Liver (tissue), 9 donors: ENCODE measurements around the gene NTNG1. TPM values are rescaled to one million over a fixed set of nuclear protein-coding genes. Genes with fewer than 3 reads are reported as not detected.

ENCODE experiments used
- DNase-seq: peaks from one replicate; pipeline ENCODE4 v3.0.0-alpha.2; 2017; ENCODE audit warnings: low spot score
- H3K27ac ChIP-seq, 2 donors: one replicate each; pipeline ENCODE4 v1.7.0; 2013; ENCODE audit warnings: inconsistent platforms in 2 of 2, low read length in 2 of 2, control low read depth in 1 of 2, low read depth in 1 of 2, mild to moderate bottlenecking in 1 of 2
- H3K27me3 ChIP-seq, 4 donors: one replicate each; pipeline versions ENCODE4 v1.6.1 to v1.7.0; 2013; ENCODE audit warnings: low read length in 3 of 4, inconsistent platforms in 1 of 4, mild to moderate bottlenecking in 1 of 4, moderate library complexity in 1 of 4; ENCODE audit not compliant: control insufficient read depth in 4 of 4, insufficient read depth in 4 of 4
- H3K36me3 ChIP-seq, 4 donors: one replicate each; pipeline versions ENCODE4 v1.6.1 to v1.7.0; 2013; ENCODE audit warnings: low read length in 3 of 4, mild to moderate bottlenecking in 3 of 4, low read depth in 1 of 4, moderate library complexity in 1 of 4; ENCODE audit not compliant: control insufficient read depth in 4 of 4, insufficient read depth in 3 of 4
- H3K4me1 ChIP-seq, 4 donors: one replicate each; pipeline versions ENCODE4 v1.6.1 to v1.7.0; 2013; ENCODE audit warnings: low read length in 3 of 4, mild to moderate bottlenecking in 3 of 4, moderate library complexity in 1 of 4; ENCODE audit not compliant: control insufficient read depth in 4 of 4, insufficient read depth in 4 of 4
- H3K4me3 ChIP-seq, 3 donors: one replicate each; pipeline versions ENCODE4 v1.6.1 to v1.7.0; 2013; ENCODE audit warnings: low read length in 3 of 3, control low read depth in 1 of 3, low read depth in 1 of 3, mild to moderate bottlenecking in 1 of 3
- H3K9ac ChIP-seq, 2 donors: one replicate each; pipeline ENCODE4 v1.7.0; 2013; ENCODE audit warnings: low read length in 2 of 2, mild to moderate bottlenecking in 2 of 2, moderate library complexity in 2 of 2, control low read depth in 1 of 2, low read depth in 1 of 2
- H3K9me3 ChIP-seq, 4 donors: one replicate each; pipeline versions ENCODE4 v1.6.1 to v1.7.0; 2013; ENCODE audit warnings: low read length in 3 of 4; ENCODE audit not compliant: control insufficient read depth in 4 of 4
- ATF3 ChIP-seq: IDR thresholded peaks from 2 replicates; pipeline ENCODE4 v1.6.1; 2016; ENCODE audit warnings: antibody characterized with exemption
- CTCF ChIP-seq: fragments of 150-350 bp; IDR thresholded peaks from 2 replicates; pipeline ENCODE4 v1.5.1; 2017; ENCODE audit warnings: improper control_type of control experiment, low read depth, low read length; ENCODE audit not compliant: missing input control
- EGR1 ChIP-seq, 2 donors: IDR thresholded peaks; 2 replicates each; pipeline ENCODE4 v1.6.1; 2016 to 2018; ENCODE audit warnings: antibody characterized with exemption in 2 of 2, low read depth in 2 of 2
- FOXA1 ChIP-seq: IDR thresholded peaks from 2 replicates; pipeline ENCODE4 v1.6.1; 2016; ENCODE audit warnings: antibody characterized with exemption
- FOXA2 ChIP-seq: IDR thresholded peaks from 2 replicates; pipeline ENCODE4 v1.6.1; 2016; ENCODE audit warnings: antibody characterized with exemption
- GABPA ChIP-seq, 2 donors: IDR thresholded peaks in 1 of 2; conservative IDR thresholded peaks in 1 of 2; 2 replicates each; pipeline ENCODE4 v1.6.1; 2016; ENCODE audit warnings: antibody characterized with exemption in 2 of 2, mild to moderate bottlenecking in 1 of 2, moderate library complexity in 1 of 2
- HNF4G ChIP-seq: IDR thresholded peaks from 2 replicates; pipeline ENCODE4 v1.6.1; 2016; ENCODE audit warnings: antibody characterized with exemption
- JUND ChIP-seq, 2 donors: IDR thresholded peaks; 2 replicates each; pipeline ENCODE4 v1.6.1; 2016; ENCODE audit warnings: antibody characterized with exemption in 2 of 2
- NR2F2 ChIP-seq: IDR thresholded peaks from 2 replicates; pipeline ENCODE4 v1.6.1; 2016; ENCODE audit warnings: antibody characterized with exemption
- RAD21 ChIP-seq, 2 donors: IDR thresholded peaks; 2 replicates each; pipeline ENCODE4 v1.6.1; 2016; ENCODE audit warnings: antibody characterized with exemption in 2 of 2, mild to moderate bottlenecking in 2 of 2
- RXRA ChIP-seq, 2 donors: IDR thresholded peaks; 2 replicates each; pipeline ENCODE4 v1.6.1; 2017 to 2018; ENCODE audit warnings: antibody characterized with exemption in 2 of 2, mild to moderate bottlenecking in 1 of 2
- SP1 ChIP-seq: IDR thresholded peaks from 2 replicates; pipeline ENCODE4 v1.6.1; 2018; ENCODE audit warnings: antibody characterized with exemption, mild to moderate bottlenecking
- TAF1 ChIP-seq: conservative IDR thresholded peaks from 2 replicates; pipeline ENCODE4 v1.6.1; 2016; ENCODE audit warnings: antibody characterized with exemption, mild to moderate bottlenecking
- YY1 ChIP-seq: IDR thresholded peaks from 2 replicates; pipeline ENCODE4 v1.6.1; 2016; ENCODE audit warnings: antibody characterized with exemption, mild to moderate bottlenecking
- ZBTB33 ChIP-seq: IDR thresholded peaks from 2 replicates; pipeline ENCODE4 v1.6.1; 2016; ENCODE audit warnings: antibody characterized with exemption
- WGBS: extraction: QIAGEN DNeasy Blood & Tissue Kit; methylation state at CpG from one replicate; pipeline ENCODE4 v1.1.7; 2013; 5-methylcytosine and 5-hydroxymethylcytosine counted together
- polyA plus RNA-seq, 2 donors: library from polyadenylated mRNA; stranded (reverse) in 1 of 2; unstranded in 1 of 2; fragments of 200-250 nt in 1 of 2; fragments of >200 nt in 1 of 2; fragmentation: Nextera tagmentation in 1 of 2; extraction: Ambion mirVana in 1 of 2; gene quantifications; one replicate each; pipeline versions ENCODE4 v1.2.1 to v1.2.3, GENCODE V29; 2013 to 2015
- total RNA-seq, 2 donors: library from RNA; depleted of rRNA; stranded (reverse); fragments of >200 nt; gene quantifications; one replicate each; pipeline ENCODE4 v1.2.3, GENCODE V29; 2014
- TF ChIP-seq, protein P1 (sequence below): IDR thresholded peaks from 2 replicates; pipeline ENCODE4 v1.6.1; 2016; ENCODE audit warnings: antibody characterized with exemption, mild to moderate bottlenecking
- TF ChIP-seq, protein P2 (sequence below): IDR thresholded peaks from 2 replicates; pipeline ENCODE4 v1.6.1; 2016; ENCODE audit warnings: antibody characterized with exemption
- donor health status: healthy.
- donor health status: healthy.
- donor health status: healthy.
- donor health status: healthy.
- donor health status: healthy.

Gene NTNG1
- total and polyA plus RNA-seq, 4 donors: under 0.01 TPM; not detected in 2

DNA sequence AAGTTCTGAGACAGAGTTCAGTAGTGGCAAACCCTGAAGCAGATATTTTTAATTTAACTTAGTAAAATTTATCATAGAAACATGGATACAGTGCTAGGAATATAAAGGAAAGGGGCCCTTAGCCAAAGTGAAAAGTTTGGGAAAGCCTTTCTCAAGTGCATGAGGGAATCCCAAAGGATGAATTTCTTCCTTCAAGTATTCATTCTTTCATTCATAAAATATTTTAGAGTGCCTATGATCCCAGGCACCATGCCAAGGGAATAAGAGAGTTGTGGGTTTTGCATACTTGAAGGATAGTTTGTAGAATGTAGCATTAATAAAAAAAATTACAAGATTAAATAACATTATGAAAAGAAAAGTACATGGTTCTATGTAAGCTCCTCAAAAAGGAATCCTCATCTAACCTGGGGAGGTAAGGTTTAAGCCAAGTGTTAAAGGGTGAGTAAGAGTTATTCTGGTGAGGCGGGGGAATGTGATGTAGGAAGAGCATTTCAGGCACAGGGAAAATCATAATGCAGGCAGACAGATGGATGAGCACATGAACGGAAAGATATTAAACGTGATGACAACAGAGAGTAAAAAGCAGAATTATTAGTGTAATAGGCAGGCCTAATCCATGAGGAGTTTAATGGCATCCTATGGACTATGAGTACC, 40.4 kb upstream of the NTNG1 start:
- TF ChIP-seq YY1 (no peak), FOXA2 (no peak), ZBTB33 (no peak), RXRA (IDR thresholded peaks at IDR 0.05) (no peak), RAD21 (IDR thresholded peaks at IDR 0.05) (no peak), JUND (IDR thresholded peaks at IDR 0.05) (no peak), ATF3 (no peak), NR2F2 (no peak), GABPA (IDR thresholded peaks at IDR 0.05 in 1 of 2, conservative IDR thresholded peaks at IDR 0.05 in 1 of 2) (no peak), FOXA1 (no peak), TAF1 (no peak), CTCF (no peak), HNF4G (no peak), EGR1 (IDR thresholded peaks at IDR 0.05; ENCODE audit: low read depth in 2 of 2) (no peak), SP1 (no peak)
- TF ChIP-seq, protein P1, sequence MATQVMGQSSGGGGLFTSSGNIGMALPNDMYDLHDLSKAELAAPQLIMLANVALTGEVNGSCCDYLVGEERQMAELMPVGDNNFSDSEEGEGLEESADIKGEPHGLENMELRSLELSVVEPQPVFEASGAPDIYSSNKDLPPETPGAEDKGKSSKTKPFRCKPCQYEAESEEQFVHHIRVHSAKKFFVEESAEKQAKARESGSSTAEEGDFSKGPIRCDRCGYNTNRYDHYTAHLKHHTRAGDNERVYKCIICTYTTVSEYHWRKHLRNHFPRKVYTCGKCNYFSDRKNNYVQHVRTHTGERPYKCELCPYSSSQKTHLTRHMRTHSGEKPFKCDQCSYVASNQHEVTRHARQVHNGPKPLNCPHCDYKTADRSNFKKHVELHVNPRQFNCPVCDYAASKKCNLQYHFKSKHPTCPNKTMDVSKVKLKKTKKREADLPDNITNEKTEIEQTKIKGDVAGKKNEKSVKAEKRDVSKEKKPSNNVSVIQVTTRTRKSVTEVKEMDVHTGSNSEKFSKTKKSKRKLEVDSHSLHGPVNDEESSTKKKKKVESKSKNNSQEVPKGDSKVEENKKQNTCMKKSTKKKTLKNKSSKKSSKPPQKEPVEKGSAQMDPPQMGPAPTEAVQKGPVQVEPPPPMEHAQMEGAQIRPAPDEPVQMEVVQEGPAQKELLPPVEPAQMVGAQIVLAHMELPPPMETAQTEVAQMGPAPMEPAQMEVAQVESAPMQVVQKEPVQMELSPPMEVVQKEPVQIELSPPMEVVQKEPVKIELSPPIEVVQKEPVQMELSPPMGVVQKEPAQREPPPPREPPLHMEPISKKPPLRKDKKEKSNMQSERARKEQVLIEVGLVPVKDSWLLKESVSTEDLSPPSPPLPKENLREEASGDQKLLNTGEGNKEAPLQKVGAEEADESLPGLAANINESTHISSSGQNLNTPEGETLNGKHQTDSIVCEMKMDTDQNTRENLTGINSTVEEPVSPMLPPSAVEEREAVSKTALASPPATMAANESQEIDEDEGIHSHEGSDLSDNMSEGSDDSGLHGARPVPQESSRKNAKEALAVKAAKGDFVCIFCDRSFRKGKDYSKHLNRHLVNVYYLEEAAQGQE: no peak
- TF ChIP-seq, protein P2, sequence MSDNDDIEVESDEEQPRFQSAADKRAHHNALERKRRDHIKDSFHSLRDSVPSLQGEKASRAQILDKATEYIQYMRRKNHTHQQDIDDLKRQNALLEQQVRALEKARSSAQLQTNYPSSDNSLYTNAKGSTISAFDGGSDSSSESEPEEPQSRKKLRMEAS: no peak

More for the DNA sequence above, 40.4 kb upstream of the NTNG1 start:
- H3K9me3 ChIP-seq: no peaks in the 10 kb centered on the region
- H3K27me3 ChIP-seq: peaks cover 0 to 2% (median 0%) of the 10 kb centered on the region in 4 donors
- no peaks in the 10 kb centered on the region for H3K36me3 ChIP-seq
- 78% methylated on average over 3 of the region's 3 CpGs for WGBS
- H3K4me3 ChIP-seq: no peak overlapping the region
- H3K9ac ChIP-seq: no peak overlapping the region
- no peak overlapping the region for H3K27ac ChIP-seq
- DNase-seq: no peak
- H3K4me1 ChIP-seq: no peaks in the 10 kb centered on the region
